Amygdala (tissue), 56 donors: ENCODE data around the gene COL5A1.

Experiments
- DNase-seq, 56 donors: peaks; one replicate each; lab custom pipeline; 2025; lab: John Stamatoyannopoulos, UW

COL5A1 gene

DNA sequence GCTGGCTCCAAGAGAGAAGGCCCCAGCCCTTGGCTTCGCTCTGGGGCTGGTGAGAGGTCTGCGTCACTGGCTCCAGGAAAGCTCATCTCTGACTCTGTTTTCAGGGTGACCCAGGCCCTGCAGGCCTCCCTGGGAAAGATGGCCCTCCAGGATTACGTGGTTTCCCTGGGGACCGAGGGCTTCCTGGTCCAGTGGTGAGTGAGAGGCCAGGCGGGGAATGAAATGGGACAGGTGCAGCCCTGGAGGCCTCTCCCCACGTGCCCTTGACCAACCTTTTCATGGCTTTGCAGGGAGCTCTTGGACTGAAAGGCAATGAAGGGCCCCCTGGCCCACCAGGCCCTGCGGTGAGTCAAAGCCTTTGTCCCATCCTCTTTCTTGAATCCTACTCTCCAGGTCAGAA lies 163.3 kb downstream of the COL5A1 start:
- no peak for DNase-seq

DNA sequence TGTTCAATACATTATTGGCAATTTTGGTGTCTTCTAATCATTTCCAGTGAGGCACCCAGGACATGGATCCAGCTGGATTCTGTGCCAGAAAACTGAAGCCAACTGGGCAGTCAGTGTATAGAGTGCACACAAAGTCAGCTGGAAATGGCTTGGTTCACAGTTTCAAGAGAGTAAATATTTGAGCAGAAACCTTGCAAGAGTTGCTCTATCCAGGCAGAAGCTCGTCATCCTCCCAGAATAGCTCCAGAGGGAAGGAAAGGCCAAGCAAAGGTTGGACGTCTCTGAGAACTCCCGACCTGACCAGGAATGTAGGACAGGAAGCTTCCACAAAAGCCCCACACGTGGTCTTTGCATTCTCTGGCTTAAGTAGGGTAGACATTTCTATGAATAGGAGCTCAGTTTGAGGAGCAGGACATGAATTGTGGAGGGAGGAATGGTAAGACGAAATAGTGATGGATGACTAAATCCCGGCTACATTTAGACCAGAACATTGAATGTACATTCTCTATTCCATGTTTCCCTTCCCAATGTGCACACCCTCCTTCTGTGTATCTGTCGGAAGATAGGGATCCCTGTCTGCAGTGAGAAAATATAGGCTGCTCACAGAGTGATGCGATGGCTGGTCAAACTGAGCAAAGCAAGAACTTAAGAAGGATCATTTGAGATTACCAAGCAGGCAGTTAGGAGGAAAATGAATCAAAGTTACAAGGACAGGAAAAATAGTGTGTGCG lies 166.3 kb downstream of the COL5A1 start:
- DNase-seq = no peak

DNA sequence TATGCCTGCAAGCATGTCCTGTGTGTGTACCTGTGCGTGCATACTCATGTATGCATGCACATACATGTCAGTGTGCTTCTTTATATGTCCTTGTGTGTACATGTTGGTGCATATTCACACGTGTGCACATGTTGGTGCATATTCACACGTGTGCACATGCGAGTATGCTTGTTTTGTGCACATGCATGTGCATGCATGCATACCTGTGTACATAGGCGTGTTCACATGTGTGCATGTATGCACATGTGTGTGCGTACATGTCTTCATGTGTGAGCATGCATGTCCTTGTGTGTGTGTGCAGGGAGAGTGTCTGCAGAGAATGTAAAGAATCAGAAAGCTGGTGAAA lies 166.8 kb downstream of the COL5A1 start:
- DNase-seq = no peak

DNA sequence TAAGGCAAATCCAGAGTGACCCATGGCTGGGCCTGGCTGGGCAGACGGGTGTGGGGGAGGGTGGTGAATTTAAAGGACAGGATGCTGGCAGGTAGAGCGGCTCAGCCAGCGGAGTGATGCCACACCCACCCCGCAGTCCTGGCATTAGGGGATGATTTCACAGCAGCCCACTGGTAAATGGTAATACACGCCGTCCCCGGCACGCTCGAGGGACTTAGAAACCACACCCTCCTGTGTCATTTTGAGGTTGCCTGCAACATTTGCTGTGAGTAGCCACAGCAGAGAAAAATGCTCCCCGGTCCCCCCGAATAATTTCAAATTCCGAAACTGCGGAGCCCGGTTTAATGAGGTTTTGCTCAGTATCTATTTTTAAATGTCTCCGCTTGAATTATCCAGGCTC lies 167.7 kb downstream of the COL5A1 start:
- no peak for DNase-seq

DNA sequence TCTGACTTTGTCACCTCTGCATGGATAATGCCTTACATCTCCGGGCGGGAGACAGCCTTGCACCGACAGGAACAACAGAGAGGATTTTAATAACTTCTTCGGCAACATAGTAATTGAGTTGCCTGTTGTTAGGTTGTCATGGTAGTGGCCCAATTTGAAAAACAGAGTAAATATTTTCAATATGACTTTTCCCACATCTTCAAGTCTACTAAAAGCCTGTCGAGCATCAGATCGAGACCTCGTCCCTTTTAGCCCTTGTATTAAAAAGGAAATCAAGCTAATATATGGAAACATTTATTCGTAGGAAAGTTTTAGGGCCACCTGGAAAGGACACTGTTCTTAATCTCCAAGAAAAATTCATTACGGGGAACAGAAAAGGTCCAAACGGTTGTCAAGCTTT lies 168.2 kb downstream of the COL5A1 start:
- no peak for DNase-seq

DNA sequence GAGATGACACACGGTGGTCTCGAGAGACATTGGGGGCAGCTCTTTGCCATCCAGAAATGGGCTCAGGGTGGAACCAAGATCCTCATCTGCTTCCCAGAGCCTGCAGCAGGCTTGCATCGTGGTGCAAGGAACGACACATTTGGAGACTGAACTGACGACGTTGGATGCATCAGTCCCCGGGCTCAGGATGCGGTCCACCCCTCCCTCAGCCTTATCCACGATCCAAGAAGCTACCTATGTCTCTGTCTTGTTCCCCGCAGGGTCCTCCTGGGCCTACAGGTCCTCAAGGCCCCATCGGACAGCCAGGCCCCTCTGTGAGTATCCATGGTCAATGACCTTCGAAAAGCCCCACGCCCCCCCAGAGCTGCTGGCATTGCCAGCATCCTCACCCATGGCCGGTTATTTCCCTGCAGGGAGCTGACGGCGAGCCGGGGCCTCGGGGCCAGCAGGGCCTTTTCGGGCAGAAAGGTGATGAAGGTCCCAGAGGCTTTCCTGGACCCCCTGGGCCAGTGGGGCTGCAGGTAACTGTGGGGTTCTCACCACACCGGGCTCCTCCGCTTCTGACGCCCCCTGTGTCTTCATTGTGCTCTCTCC lies 169.6 kb downstream of the COL5A1 start:
- DNase-seq = no peak

DNA sequence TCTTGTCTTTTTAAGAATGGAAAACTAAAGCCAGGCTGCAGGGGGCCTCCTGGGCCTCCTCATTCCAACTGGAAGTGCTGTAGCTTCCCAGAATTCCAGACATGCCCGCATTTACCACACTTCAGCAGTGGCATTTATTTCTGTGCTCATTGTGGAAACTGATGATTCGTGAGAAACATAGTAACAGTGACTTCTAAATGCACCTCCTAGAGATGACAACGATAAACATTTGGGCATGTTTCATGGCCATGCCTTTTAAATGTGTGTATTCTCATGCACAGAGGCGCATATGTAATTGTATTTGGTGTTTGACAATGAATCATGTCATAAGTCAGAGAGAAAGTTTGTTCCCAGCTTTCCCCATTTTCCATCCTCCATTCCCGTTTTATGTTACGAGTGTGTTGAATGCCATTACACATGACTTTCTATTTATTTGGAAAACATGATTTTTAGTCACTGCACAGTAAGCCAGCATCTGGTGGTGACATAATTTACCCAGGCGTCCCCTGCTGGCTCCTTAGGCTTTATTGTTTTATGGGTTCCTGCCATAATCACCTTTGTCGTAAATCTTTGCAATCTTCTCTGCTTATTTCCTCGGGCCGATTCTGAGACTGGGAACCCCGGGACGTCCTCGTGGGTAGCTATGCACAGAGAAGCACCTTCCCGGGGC lies 170.2 kb downstream of the COL5A1 start:
- DNase-seq = no peak

DNA sequence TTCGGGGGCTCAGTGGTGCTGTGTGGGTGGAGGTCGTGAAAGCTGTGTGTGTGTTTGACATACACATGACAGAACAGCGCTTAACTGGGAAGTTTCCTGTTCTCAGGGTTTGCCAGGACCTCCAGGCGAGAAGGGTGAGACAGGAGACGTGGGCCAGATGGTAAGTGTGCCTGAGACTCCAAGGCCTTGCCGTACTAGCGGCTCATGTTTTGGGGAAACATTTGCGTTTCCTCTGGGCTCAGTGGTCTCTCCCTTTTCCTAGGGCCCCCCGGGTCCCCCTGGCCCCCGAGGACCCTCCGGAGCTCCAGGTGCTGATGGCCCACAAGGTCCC lies 170.7 kb downstream of the COL5A1 start:
- DNase-seq = no peak

DNA sequence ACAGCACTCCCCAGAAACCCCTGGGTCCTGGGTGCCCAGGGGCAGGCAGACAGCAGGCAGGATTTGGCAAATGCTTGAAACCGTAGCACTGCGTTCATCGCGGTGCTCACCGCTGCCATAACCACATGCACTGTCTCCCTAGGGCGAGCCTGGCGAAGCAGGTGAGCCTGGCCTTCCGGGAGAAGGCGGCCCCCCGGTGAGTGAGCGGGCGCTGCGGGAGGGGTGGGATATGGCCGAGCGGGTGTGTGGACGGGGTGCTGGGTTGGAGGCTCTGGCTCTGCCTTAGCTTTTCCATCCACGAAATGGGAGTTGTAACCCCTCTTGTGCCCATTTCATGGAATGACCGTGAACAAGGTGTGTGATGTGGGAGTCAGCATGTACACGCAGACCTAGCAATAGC lies 172.2 kb downstream of the COL5A1 start:
- DNase-seq = no peak

DNA sequence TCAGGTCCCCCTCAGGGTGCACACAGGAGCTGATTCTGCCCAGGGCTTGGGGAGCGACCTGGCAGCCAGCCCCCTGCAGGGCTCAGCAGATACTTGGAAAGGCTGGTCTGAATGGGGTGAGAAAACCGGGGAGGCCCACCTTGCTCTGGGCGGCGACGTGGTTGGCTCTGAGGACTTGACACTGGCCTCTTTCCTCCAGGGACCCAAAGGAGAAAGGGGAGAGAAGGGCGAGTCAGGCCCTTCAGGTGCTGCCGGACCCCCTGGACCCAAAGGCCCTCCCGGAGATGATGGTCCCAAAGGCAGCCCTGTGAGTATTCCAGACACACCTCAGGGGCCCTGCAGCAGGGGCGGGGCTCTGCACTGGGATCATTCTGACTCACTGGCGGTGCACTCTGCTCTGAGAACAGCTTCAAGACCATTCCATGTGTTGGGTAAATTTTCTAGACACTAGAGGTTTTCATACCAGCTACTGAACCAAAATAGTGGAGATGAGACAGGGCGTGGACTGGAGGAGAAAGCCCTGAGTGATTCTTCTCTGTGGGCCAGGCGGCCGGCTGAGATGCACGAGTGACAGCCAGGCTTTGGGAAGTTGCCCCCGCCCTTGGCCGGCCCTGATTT lies 173.1 kb downstream of the COL5A1 start:
- DNase-seq = no peak

DNA sequence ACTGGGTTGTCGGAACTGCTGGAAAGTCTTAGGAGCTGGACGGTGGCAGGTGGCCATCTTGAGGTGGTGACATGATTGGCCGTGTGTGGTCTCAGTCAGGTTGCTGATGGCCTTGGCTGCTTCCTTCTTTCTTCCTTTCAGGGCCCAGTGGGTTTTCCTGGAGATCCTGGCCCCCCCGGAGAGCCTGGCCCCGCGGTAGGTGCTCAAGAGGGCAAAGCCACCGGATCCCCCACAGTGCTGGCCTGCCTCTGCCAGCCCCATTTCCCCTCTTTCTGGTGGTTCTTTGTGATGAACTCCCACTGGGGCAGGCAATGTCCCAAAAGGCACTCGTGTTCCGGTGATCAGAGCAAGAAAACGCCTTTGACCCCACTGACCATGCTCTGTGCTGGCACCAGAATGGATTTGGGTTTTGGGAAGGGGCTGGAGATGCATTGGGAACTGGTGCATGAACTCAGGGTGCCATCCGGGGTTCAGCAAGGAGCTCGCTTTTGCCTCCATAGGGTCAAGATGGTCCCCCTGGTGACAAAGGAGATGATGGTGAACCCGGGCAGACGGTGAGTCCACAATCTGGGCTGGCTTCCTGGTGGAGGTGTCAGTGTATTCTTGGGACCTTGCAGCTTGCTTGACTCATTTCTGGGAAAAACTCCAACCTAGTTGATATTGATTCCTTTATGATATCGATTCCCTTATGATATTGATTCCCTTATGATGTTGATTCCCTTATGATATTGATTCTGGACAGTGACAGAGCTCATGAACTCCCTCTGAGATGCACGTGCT lies 174.0 kb downstream of the COL5A1 start:
- DNase-seq = no peak

DNA sequence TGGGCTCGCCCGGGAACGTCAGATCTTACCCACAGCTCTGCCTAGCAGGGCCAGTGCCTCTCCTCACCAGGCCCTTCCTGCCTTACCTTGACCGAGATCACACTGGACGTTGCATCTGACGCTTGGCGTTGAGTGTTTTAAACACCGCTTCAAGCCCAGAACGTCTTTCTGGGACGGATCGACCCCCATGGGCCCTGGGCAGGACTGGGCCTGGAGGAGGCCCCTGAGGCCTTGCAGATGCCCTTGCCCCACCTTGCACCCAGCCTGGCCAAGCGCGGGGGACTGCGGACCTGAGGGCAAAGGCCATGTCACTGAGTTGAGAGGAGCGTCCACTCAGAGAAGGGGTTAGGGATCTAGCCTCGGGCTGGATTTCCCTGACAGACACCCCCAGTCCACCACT lies 174.7 kb downstream of the COL5A1 start:
- no peak for DNase-seq

DNA sequence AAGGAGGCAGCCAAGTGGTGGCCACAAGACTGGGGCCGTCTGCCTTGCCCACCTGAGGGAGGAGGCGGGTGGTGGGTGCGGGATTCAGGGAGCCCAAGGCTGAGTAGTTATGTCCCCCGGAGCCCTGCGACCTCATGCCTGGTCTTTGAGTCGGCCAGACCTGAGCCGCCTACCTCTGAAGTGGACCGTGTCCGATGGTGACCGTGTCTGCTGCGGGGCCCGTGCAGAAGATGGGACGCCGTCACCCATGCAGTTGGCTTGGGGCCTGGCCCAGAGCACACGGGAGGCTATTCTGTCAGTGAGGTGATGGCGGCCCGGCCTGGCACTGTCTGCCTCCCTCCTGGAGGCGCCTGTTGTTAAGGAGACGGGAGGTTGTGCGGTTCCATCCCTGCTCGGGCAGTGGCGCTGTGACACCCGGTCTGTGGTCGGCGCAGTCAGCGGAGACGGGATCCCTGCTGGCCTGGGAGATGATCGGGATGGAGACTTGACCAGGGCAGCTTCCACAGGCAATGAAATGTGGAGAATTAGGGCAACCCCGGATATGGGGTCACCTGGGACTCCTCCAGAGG lies 176.5 kb downstream of the COL5A1 start:
- no peak for DNase-seq

DNA sequence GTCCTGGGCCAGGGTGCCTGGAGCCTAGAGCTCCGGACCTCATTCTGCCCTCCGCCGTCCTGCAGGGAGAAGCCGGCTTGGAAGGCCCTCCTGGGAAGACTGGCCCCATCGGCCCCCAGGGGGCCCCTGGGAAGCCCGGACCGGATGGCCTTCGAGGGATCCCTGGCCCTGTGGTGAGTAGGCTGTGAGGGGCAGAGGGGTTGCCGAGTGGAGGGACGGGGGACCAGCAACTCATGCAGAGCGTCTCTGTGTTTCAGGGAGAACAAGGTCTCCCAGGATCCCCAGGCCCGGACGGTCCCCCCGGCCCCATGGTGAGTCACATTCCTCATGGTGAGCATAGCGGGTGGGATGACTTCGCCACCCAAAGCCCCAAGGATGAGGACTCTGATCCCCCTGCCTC lies 177.0 kb downstream of the COL5A1 start:
- no peak for DNase-seq

DNA sequence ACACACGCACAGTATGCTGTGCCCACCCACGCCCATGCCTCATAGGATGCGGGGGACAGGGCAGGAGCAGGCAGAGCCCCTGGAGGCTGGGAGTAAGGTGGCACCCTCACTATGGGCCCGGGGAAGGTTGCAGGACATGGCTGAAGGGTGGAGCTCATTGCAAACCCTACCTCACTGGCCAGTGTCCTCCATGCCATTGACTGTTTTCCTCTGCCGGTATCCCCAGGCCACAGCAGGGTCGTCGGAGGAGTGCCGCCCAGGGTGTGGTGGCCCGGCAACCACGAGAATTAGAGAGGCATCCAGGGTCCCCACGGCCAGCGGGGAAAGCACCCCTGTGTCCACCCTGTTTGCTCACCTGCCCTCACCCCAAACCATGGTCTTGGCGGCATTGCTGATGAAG lies 179.3 kb downstream of the COL5A1 start:
- DNase-seq = no peak

DNA sequence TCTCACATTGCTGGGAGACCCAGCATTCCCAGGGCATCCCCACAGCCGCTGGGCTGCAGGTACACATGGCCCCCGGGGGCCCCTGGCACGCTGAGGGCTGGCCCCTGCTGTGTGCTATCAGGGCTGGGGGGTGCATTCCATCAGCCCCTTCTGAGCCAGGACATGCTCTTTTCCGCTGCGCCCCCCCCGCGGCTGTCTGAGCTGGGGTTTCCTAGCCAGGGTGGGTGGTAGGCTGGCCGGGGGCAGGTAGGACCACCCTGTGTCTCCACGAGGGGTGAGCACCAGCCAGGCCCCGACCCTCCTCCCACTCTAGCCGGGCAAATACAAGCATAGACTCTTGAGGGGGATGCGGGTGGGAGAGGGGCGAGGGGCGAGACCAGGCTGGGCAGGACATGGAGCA lies 180.9 kb downstream of the COL5A1 start:
- no peak for DNase-seq

DNA sequence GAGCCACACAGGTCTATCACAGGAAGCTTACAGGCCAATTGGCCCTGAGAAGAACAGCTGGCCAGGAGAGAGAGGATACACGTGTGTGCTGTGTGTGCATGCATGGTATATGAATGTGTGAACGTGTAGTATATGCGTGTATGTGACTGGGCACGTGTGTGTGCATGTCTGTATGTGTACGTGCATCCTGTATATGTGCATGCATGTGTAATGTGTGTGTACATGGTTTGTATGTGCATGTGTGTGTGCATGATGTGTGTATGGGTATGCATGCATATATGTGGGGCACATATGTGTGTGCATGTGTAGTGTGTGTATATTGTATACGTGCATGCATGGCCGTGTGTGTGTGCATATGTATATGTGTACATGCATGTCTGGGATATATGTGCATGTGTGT lies 182.0 kb downstream of the COL5A1 start:
- no peak for DNase-seq

DNA sequence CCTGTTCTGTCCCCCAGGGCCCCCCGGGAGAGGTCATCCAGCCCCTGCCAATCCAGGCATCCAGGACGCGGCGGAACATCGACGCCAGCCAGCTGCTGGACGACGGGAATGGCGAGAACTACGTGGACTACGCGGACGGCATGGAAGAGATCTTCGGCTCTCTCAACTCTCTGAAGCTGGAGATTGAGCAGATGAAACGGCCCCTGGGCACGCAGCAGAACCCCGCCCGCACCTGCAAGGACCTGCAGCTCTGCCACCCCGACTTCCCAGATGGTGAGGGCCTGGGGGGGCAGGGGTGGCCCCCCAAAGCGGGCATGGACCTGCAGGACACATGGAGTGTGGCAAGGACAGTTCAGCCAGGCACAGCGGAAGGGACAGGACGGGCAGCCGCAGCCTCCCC lies 183.0 kb downstream of the COL5A1 start:
- no peak for DNase-seq

DNA sequence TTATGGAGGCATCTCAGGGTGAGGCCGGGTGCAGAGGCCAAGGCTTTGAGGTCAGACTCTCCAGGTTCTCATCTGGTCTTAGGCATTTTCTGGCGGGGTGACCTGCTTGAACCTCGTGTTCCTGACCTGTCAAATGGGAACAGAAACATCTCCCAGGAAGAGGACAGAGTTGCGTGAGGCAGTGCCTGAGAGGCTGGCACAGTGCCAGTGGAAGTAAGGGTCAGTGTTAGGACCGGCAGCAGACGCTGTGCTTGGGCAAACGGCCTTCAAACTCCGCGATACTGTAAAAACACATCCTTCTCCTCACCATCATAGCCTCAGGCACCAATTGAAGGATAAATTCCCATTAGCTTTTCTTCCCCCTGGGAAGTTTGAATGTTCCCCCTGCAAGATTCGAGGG lies 183.4 kb downstream of the COL5A1 start:
- DNase-seq = no peak

DNA sequence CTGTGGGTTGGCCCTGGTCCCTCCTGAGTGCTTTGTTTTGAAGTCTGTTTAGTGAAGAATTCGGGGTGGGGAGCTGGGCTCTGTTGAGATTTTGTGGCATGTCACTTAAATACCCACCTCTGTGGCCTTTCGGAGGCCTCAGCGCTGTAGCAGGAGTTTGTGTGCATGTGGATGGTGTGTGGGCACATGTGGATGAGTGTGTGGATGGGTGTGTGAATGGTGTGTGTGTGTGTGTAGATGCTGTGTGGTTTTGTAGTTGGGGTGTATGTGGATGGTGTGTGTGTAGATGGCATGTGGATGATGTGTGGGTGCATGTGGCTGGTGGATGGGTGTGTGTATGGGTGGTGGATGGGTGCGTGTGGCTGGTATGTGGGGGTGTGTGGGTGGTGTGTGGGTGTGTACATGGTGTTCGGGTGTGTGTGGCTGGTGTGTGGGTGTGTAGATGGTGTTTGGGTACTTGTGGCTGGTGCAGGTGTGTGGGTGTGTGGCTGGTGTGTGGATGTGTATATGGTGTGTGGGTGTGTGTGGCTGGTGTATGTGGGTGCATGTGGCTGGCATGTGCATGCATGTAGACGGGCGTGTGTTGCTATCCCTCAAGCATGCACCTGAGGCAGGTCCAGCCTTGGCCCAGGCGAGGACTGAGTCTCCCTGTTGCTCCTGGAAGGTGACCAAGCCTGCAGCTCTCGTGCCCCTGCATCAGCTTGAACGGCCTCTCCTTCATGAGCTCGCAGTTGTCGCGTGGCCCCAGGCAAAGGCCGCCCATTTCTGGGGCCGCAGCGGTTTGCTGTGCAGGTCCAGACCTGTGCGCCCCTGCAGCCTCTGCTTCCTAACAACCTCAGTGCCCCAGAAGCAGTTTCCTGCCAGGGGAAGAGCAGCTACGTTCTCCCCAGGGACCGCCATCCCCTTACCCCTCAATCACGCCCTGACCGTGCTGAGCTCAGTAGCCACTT lies 185.0 kb downstream of the COL5A1 start:
- DNase-seq = peak in 2 of 56 donors; percentile 12 to 52
